ENCODE data around the gene KATNAL1.

The KATNAL1 gene

GRCh38 chr13:30352121-30352520 lies 44.8 kb upstream of the KATNAL1 start:
- DNase-seq (ENCODE audit: low read depth) = no peak
- no peak for TF ChIP-seq CTCF (IDR thresholded peaks at IDR 0.05; ENCODE audit: low read length, missing control alignments)
- H3K4me3 ChIP-seq (replicated peaks; ENCODE audit: low read depth, low read length) = no peak overlapping the region

GRCh38 chr13:30346789-30347167 lies 39.4 kb upstream of the KATNAL1 start:
- no peak overlapping the region for H3K4me3 ChIP-seq (replicated peaks; ENCODE audit: low read depth, low read length)
- no peak for DNase-seq (ENCODE audit: low read depth)
- TF ChIP-seq CTCF (IDR thresholded peaks at IDR 0.05; ENCODE audit: low read length, missing control alignments) = no peak

- no peak overlapping the region for H3K4me3 ChIP-seq (replicated peaks; ENCODE audit: low read depth, low read length)
- DNase-seq (ENCODE audit: low read depth) = no peak
- no peak for TF ChIP-seq CTCF (IDR thresholded peaks at IDR 0.05; ENCODE audit: low read length, missing control alignments)
Observed at GRCh38 chr13:30346153-30346788, 38.9 kb upstream of the KATNAL1 start.

GRCh38 chr13:30345426-30346100 lies 38.2 kb upstream of the KATNAL1 start:
- DNase-seq (ENCODE audit: low read depth) = no peak
- H3K4me3 ChIP-seq (replicated peaks; ENCODE audit: low read depth, low read length) = no peak overlapping the region
- TF ChIP-seq CTCF (IDR thresholded peaks at IDR 0.05; ENCODE audit: low read length, missing control alignments) = no peak

- no peak for TF ChIP-seq CTCF (IDR thresholded peaks at IDR 0.05; ENCODE audit: low read length, missing control alignments)
- peak; percentile 86 for DNase-seq (ENCODE audit: low read depth)
- no peak overlapping the region for H3K4me3 ChIP-seq (replicated peaks; ENCODE audit: low read depth, low read length)
Observed at GRCh38 chr13:30341815-30342570, 34.6 kb upstream of the KATNAL1 start.

- DNase-seq (ENCODE audit: low read depth) = peak; percentile 80
- no peak for TF ChIP-seq CTCF (IDR thresholded peaks at IDR 0.05; ENCODE audit: low read length, missing control alignments)
- H3K4me3 ChIP-seq (replicated peaks; ENCODE audit: low read depth, low read length) = no peak overlapping the region
Observed at GRCh38 chr13:30340331-30341250, 33.2 kb upstream of the KATNAL1 start.

All from fibroblast of pulmonary artery (primary cell).